EL (cell line): ENCODE measurements around the gene GPR21.

Experiments used
- DNase-seq: peaks from one replicate; pipeline ENCODE4 v3.0.0-alpha.2; 2016

The GPR21 gene

GRCh38 chr9:123065196-123065595 lies 31.7 kb downstream of the GPR21 start:
- DNase-seq, result peak; percentile 58

GRCh38 chr9:123067136-123067535 lies 33.7 kb downstream of the GPR21 start:
- DNase-seq, result no peak

GRCh38 chr9:123069010-123069481 lies 35.6 kb downstream of the GPR21 start:
- peak; percentile 89 for DNase-seq

GRCh38 chr9:123070198-123070597 lies 36.7 kb downstream of the GPR21 start:
- no peak for DNase-seq

GRCh38 chr9:123072407-123072995 lies 39.0 kb downstream of the GPR21 start:
- DNase-seq, result no peak

GRCh38 chr9:123073441-123073840 lies 40.0 kb downstream of the GPR21 start:
- DNase-seq, result no peak

GRCh38 chr9:123073991-123074422 lies 40.5 kb downstream of the GPR21 start:
- DNase-seq, result peak; percentile 78

GRCh38 chr9:123074628-123075027 lies 41.2 kb downstream of the GPR21 start:
- no peak for DNase-seq

GRCh38 chr9:123080444-123080843 lies 47.0 kb downstream of the GPR21 start:
- DNase-seq, result no peak

GRCh38 chr9:123081824-123082223 lies 48.4 kb downstream of the GPR21 start:
- DNase-seq, result peak; percentile 51

- DNase-seq, result no peak
These were observed 50.2 kb downstream of the GPR21 start for GRCh38 chr9:123083680-123084079.

GRCh38 chr9:123084256-123084655 lies 50.8 kb downstream of the GPR21 start:
- DNase-seq, result no peak
